SK-N-SH (cell line): ENCODE measurements around the gene CCS. TPM values are rescaled to one million over a fixed set of nuclear protein-coding genes. Genes with fewer than 3 reads are reported as not detected.

Experiments used
- CTCF ChIA-PET: fragments of 300-600, 350-600 bp; formaldehyde crosslinking; extraction: SDS; loops from one replicate; lab custom pipeline; 2021; lab: Yijun Ruan, JAX
- POLR2A ChIA-PET: fragments of 350-600 bp; sonication (Branson Sonifier 250); formaldehyde crosslinking; extraction: SDS; loops from one replicate; lab custom pipeline; 2020; ENCODE audit warnings: antibody characterized with exemption, inconsistent platforms; lab: Yijun Ruan, JAX
- DNase-seq: peaks from one replicate; pipeline ENCODE4 v3.0.0; 2012
- H2AFZ ChIP-seq: fragments of 200-600 bp; sonication (generic); 2 replicates; pipeline ENCODE4 v1.8.1; 2016; ENCODE audit warnings: antibody characterized with exemption, mild to moderate bottlenecking, low read depth
- H3F3A ChIP-seq: fragments of 200-600 bp; sonication (generic); replicated peaks from 2 replicates; pipeline ENCODE3; 2016; ENCODE audit warnings: antibody characterized with exemption, mild to moderate bottlenecking; ENCODE audit not compliant: insufficient read depth
- H3K27ac ChIP-seq, 2 experiments: fragments of 200-500 bp in 1 of 2; fragments of 200-600 bp in 1 of 2; sonication (Bioruptor generic) in 1 of 2; sonication (generic), shearing (Covaris generic) in 1 of 2; 2 replicates each; pipeline versions ENCODE4 v1.5.1 to v1.6.1; 2014 to 2016; ENCODE audit warnings: low read depth in 2 of 2, inconsistent platforms in 1 of 2, low read length in 1 of 2, mild to moderate bottlenecking in 1 of 2, mixed read lengths in 1 of 2
- H3K27me3 ChIP-seq: fragments of 200-600 bp; sonication (generic), shearing (Covaris generic); 2 replicates; pipeline ENCODE4 v1.6.1; 2016; ENCODE audit warnings: mixed run types; ENCODE audit not compliant: insufficient read depth
- H3K36me3 ChIP-seq, 2 experiments: fragments of 200-500 bp in 1 of 2; fragments of 200-600 bp in 1 of 2; sonication (Bioruptor generic) in 1 of 2; sonication (generic) in 1 of 2; replicated peaks in 1 of 2; 2 replicates each; pipeline versions ENCODE3 to v1.5.1; 2014 to 2016; ENCODE audit warnings: low read length in 1 of 2, mild to moderate bottlenecking in 1 of 2; ENCODE audit not compliant: insufficient read depth in 2 of 2, control insufficient read depth in 1 of 2
- H3K4me1 ChIP-seq, 2 experiments: fragments of 200-500 bp in 1 of 2; fragments of 200-600 bp in 1 of 2; sonication (Bioruptor generic) in 1 of 2; sonication (generic), shearing (Covaris generic) in 1 of 2; 2 replicates each; pipeline versions ENCODE4 v1.5.1 to v1.6.1; 2014 to 2016; ENCODE audit warnings: low read depth in 1 of 2, low read length in 1 of 2, mixed run types in 1 of 2; ENCODE audit not compliant: insufficient read depth in 2 of 2, control insufficient read depth in 1 of 2
- H3K4me2 ChIP-seq: fragments of 200-600 bp; sonication (generic), shearing (Covaris generic); 2 replicates; pipeline ENCODE4 v1.6.1; 2017; ENCODE audit warnings: mixed run types
- H3K4me3 ChIP-seq, 2 experiments: fragments of 200-500 bp in 1 of 2; fragments of 200-600 bp in 1 of 2; sonication (Bioruptor generic) in 1 of 2; sonication (generic), shearing (Covaris generic) in 1 of 2; 2 replicates each; pipeline versions ENCODE4 v1.5.1 to v1.8.1; 2014 to 2016; ENCODE audit warnings: low read depth in 2 of 2, inconsistent platforms in 1 of 2, low read length in 1 of 2, mild to moderate bottlenecking in 1 of 2, mixed read lengths in 1 of 2, moderate library complexity in 1 of 2
- H3K79me2 ChIP-seq: fragments of 200-600 bp; sonication (generic); 2 replicates; pipeline ENCODE4 v1.8.1; 2017; ENCODE audit warnings: mild to moderate bottlenecking; ENCODE audit not compliant: insufficient read depth
- H3K9ac ChIP-seq: fragments of 200-600 bp; sonication (generic); 2 replicates; pipeline ENCODE4 v1.6.1; 2017; ENCODE audit warnings: mixed run types
- H3K9me2 ChIP-seq: fragments of 200-600 bp; sonication (generic); 2 replicates; pipeline ENCODE4 v1.6.1; 2017; ENCODE audit warnings: mixed run types
- H3K9me3 ChIP-seq: fragments of 200-600 bp; sonication (generic); 2 replicates; pipeline ENCODE4 v1.6.1; 2017; ENCODE audit warnings: mixed run types, mild to moderate bottlenecking, moderate library complexity
- H4K20me1 ChIP-seq: fragments of 200-600 bp; sonication (generic); 2 replicates; pipeline ENCODE4 v1.6.1; 2017; ENCODE audit warnings: mild to moderate bottlenecking, mixed run types; ENCODE audit not compliant: insufficient read depth
- CHD2 ChIP-seq: fragments of 150-350 bp; IDR thresholded peaks from 2 replicates; pipeline ENCODE4 v1.6.1; 2018; ENCODE audit warnings: low read length; ENCODE audit not compliant: partially characterized antibody
- EP300 ChIP-seq, 2 experiments: IDR thresholded peaks; 2 replicates each; pipeline versions ENCODE4 v1.4.0 to v1.6.1; 2012; ENCODE audit warnings: borderline replicate concordance in 1 of 2, low read depth in 1 of 2, low read length in 1 of 2
- EZH2phosphoT487 ChIP-seq: fragments of 200-600 bp; sonication (generic); IDR thresholded peaks from 2 replicates; pipeline ENCODE4 v1.6.1; 2017; ENCODE audit warnings: low read depth, mixed run types, mild to moderate bottlenecking, antibody characterized with exemption, moderate library complexity, borderline replicate concordance
- FOSL2 ChIP-seq: IDR thresholded peaks from 2 replicates; pipeline ENCODE4 v1.4.0; 2012; ENCODE audit warnings: low read depth, mild to moderate bottlenecking, moderate library complexity, borderline replicate concordance
- MXI1 ChIP-seq: IDR thresholded peaks from 2 replicates; pipeline ENCODE4 v1.6.1; 2012; ENCODE audit warnings: mild to moderate bottlenecking, low read depth, low read length, improper control_type of control experiment
- NRF1 ChIP-seq: IDR thresholded peaks from 2 replicates; pipeline ENCODE4 v1.6.1; 2012; ENCODE audit warnings: low read depth, mild to moderate bottlenecking, low read length
- RFX5 ChIP-seq: IDR thresholded peaks from 2 replicates; pipeline ENCODE4 v1.6.1; 2012; ENCODE audit warnings: mild to moderate bottlenecking, improper control_type of control experiment, low read length
- RXRA ChIP-seq: IDR thresholded peaks from 2 replicates; pipeline ENCODE4 v1.4.0; 2012; ENCODE audit warnings: low read depth, mild to moderate bottlenecking, borderline replicate concordance
- SIN3A ChIP-seq: IDR thresholded peaks from 2 replicates; pipeline ENCODE4 v1.6.1; 2012; ENCODE audit warnings: low read depth, mild to moderate bottlenecking, low read length, moderate library complexity, borderline replicate concordance
- SMC3 ChIP-seq: IDR thresholded peaks from 2 replicates; pipeline ENCODE4 v1.6.1; 2012; ENCODE audit warnings: low read depth, low read length, improper control_type of control experiment
- TAF1 ChIP-seq: IDR thresholded peaks from 2 replicates; pipeline ENCODE4 v1.6.1; 2012; ENCODE audit warnings: low read depth, mild to moderate bottlenecking, low read length, moderate library complexity, borderline replicate concordance
- TCF12 ChIP-seq: IDR thresholded peaks from 2 replicates; pipeline ENCODE4 v1.4.0; 2012
- YY1 ChIP-seq: IDR thresholded peaks from 2 replicates; pipeline ENCODE4 v1.4.0; 2012; ENCODE audit warnings: low read depth, mild to moderate bottlenecking
- WGBS: methylation state at CpG from one replicate; pipeline ENCODE4 v1.1.6; 2017; ENCODE audit warnings: low lambda C conversion rate; 5-methylcytosine and 5-hydroxymethylcytosine counted together
- polyA plus RNA-seq, 3 experiments: library from polyadenylated mRNA; depleted of rRNA; stranded (reverse); fragments of >200 nt; gene quantifications; 2 replicates each; pipeline ENCODE4 v1.2.3, GENCODE V29; 2012
- TF ChIP-seq, protein P1 (sequence below): IDR thresholded peaks from 2 replicates; pipeline ENCODE4; 2012
- TF ChIP-seq, protein P2 (sequence below): fragments of 150-350 bp; IDR thresholded peaks from 2 replicates; pipeline ENCODE4 v1.6.1; 2016; ENCODE audit warnings: mild to moderate bottlenecking, low read depth, low read length
- TF ChIP-seq, protein P3 (sequence below): IDR thresholded peaks from 2 replicates; pipeline ENCODE4 v1.4.0; 2012; ENCODE audit warnings: low read depth, borderline replicate concordance

The CCS gene
- polyA plus RNA-seq, 1 of the 3 experiments (the other 2 are of a cell fraction), result 56.1 TPM

DNA sequence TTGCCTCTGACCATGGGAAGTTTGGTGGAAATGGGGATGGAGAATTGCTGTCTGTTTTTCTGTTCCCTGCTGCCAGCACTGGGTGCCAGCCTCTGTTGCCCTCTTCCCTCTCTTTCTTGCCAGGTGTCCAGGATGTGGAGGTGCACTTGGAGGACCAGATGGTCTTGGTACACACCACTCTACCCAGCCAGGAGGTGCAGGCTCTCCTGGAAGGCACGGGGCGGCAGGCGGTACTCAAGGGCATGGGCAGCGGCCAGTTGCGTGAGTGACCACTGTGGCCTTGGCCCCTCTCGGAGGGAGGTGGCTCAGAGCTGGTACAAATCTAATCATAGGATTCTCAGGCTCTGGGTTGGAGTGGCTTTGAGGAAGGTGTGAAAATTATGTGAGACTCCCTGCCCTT is 6.0 kb downstream of the CCS start:
- no peak for DNase-seq
- WGBS, result no CpG with 5 or more reads among the region's 6 CpGs
- no peak overlapping the region for H2AFZ ChIP-seq
- no peak overlapping the region for H3K9ac ChIP-seq
- H3K36me3 ChIP-seq, result peaks cover 5 to 11% of the 10 kb centered on the region in 2 experiments
- peaks cover 7% of the 10 kb centered on the region for H3F3A ChIP-seq
- TF ChIP-seq MXI1, result no peak
- TF ChIP-seq, protein P1, sequence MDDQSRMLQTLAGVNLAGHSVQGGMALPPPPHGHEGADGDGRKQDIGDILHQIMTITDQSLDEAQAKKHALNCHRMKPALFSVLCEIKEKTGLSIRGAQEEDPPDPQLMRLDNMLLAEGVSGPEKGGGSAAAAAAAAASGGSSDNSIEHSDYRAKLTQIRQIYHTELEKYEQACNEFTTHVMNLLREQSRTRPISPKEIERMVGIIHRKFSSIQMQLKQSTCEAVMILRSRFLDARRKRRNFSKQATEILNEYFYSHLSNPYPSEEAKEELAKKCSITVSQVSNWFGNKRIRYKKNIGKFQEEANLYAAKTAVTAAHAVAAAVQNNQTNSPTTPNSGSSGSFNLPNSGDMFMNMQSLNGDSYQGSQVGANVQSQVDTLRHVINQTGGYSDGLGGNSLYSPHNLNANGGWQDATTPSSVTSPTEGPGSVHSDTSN, result no peak
- no peak for TF ChIP-seq CHD2
- no peak for TF ChIP-seq SMC3
- TF ChIP-seq SIN3A, result no peak
- no peak for TF ChIP-seq EP300 (IDR thresholded peaks at IDR 0.05; ENCODE audit: borderline replicate concordance in 1 of 2, low read depth in 1 of 2, low read length in 1 of 2)
- TF ChIP-seq EZH2phosphoT487, result no peak
- no peak for TF ChIP-seq RXRA
- no peak for TF ChIP-seq NRF1
- no peak for TF ChIP-seq YY1
- TF ChIP-seq, protein P2, sequence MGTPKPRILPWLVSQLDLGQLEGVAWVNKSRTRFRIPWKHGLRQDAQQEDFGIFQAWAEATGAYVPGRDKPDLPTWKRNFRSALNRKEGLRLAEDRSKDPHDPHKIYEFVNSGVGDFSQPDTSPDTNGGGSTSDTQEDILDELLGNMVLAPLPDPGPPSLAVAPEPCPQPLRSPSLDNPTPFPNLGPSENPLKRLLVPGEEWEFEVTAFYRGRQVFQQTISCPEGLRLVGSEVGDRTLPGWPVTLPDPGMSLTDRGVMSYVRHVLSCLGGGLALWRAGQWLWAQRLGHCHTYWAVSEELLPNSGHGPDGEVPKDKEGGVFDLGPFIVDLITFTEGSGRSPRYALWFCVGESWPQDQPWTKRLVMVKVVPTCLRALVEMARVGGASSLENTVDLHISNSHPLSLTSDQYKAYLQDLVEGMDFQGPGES, result no peak
- TF ChIP-seq TAF1, result no peak
- TF ChIP-seq FOSL2, result no peak
- TF ChIP-seq TCF12, result no peak
- TF ChIP-seq, protein P3, sequence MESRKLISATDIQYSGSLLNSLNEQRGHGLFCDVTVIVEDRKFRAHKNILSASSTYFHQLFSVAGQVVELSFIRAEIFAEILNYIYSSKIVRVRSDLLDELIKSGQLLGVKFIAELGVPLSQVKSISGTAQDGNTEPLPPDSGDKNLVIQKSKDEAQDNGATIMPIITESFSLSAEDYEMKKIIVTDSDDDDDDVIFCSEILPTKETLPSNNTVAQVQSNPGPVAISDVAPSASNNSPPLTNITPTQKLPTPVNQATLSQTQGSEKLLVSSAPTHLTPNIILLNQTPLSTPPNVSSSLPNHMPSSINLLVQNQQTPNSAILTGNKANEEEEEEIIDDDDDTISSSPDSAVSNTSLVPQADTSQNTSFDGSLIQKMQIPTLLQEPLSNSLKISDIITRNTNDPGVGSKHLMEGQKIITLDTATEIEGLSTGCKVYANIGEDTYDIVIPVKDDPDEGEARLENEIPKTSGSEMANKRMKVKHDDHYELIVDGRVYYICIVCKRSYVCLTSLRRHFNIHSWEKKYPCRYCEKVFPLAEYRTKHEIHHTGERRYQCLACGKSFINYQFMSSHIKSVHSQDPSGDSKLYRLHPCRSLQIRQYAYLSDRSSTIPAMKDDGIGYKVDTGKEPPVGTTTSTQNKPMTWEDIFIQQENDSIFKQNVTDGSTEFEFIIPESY, result no peak
- TF ChIP-seq RFX5, result no peak
- no peaks in the 10 kb centered on the region for H3K9me2 ChIP-seq
- peaks cover 6 to 12% of the 10 kb centered on the region in 2 experiments; a peak in 1 of 4 replicates for H3K4me1 ChIP-seq
- ChIA-PET POLR2A (no interaction called here), CTCF (interaction anchor here (1.2 kb wide), 1 partner anchor 80 kb away, joined by 3 read pairs; no protein-coding TSS in a partner anchor)
- no peaks in the 10 kb centered on the region for H3K9me3 ChIP-seq
- no peaks in the 10 kb centered on the region for H3K27me3 ChIP-seq
- H3K4me3 ChIP-seq, result no peak overlapping the region
- no peak overlapping the region for H3K27ac ChIP-seq
- peaks cover 9% of the 10 kb centered on the region; the same call in 1 of the 2 replicates for H3K79me2 ChIP-seq
- H3K4me2 ChIP-seq, result no peak overlapping the region
- H4K20me1 ChIP-seq, result no peaks in the 10 kb centered on the region
